H1 (cell line): ENCODE measurements around the gene ZFP69. TPM values are rescaled to one million over a fixed set of nuclear protein-coding genes. Genes with fewer than 3 reads are reported as not detected.

Source experiments
- CTCF ChIA-PET: fragments of 300-600 bp; sonication (Branson Sonifier 250); formaldehyde crosslinking; loops from one replicate; lab custom pipeline; 2021; ENCODE audit not compliant: partially characterized antibody; lab: Charles Lee
- POLR2A ChIA-PET: fragments of 300-600 bp; sonication (Branson Sonifier 250); formaldehyde crosslinking; loops from one replicate; lab custom pipeline; 2021; ENCODE audit warnings: inconsistent platforms; ENCODE audit not compliant: partially characterized antibody; lab: Charles Lee
- DNase-seq, 2 experiments: peaks; one replicate each; pipeline versions ENCODE4 v3.0.0 to v3.0.0-alpha.2; 2010 to 2022; ENCODE audit warnings: low spot score in 2 of 2, low read depth in 1 of 2, mixed read lengths in 1 of 2
- FAIRE-seq: peaks from 2 replicates; lab custom pipeline; 2011; peaks lifted over from hg19 to GRCh38; lab: Jason Lieb, UNC
- H2AFZ ChIP-seq: 2 replicates; pipeline ENCODE4 v1.8.1; 2012; ENCODE audit warnings: low read length, inconsistent platforms
- H2AK5ac ChIP-seq: 2 replicates; pipeline ENCODE4 v1.6.1; 2013; ENCODE audit warnings: low read depth, low read length
- H2BK120ac ChIP-seq: replicated peaks from 2 replicates; pipeline ENCODE3; 2013; ENCODE audit warnings: low read depth, low read length, inconsistent platforms
- H2BK12ac ChIP-seq: 2 replicates; pipeline ENCODE4 v1.6.1; 2013; ENCODE audit warnings: low read depth, low read length
- H2BK15ac ChIP-seq: 2 replicates; pipeline ENCODE4 v1.6.1; 2013; ENCODE audit warnings: low read length
- H2BK20ac ChIP-seq: 2 replicates; pipeline ENCODE4 v1.6.1; 2013; ENCODE audit warnings: low read length
- H2BK5ac ChIP-seq: 2 replicates; pipeline ENCODE4 v1.6.1; 2013; ENCODE audit warnings: low read depth, low read length
- H3K14ac ChIP-seq: 2 replicates; pipeline ENCODE4 v1.6.1; 2013; ENCODE audit warnings: inconsistent platforms; ENCODE audit not compliant: insufficient read length
- H3K18ac ChIP-seq: 2 replicates; pipeline ENCODE4 v1.6.1; 2013; ENCODE audit warnings: low read length; ENCODE audit errors: extremely low read depth
- H3K23ac ChIP-seq: 2 replicates; pipeline ENCODE4 v1.6.1; 2013; ENCODE audit warnings: inconsistent platforms; ENCODE audit not compliant: insufficient read length
- H3K23me2 ChIP-seq: 2 replicates; pipeline ENCODE4 v1.6.1; 2013; ENCODE audit warnings: low read depth, low read length
- H3K27ac ChIP-seq: 2 replicates; pipeline ENCODE4 v1.6.1; 2011; ENCODE audit warnings: low read depth, low read length, inconsistent platforms
- H3K27me3 ChIP-seq, 4 experiments: replicated peaks in 1 of 4; 1 replicate in 1 of 4; 2 replicates in 3 of 4; pipeline versions ENCODE4 v1.6.1 to v1.8.1; 2011 to 2013; ENCODE audit warnings: low read length in 3 of 4, mild to moderate bottlenecking in 3 of 4, inconsistent platforms in 2 of 4, mixed read lengths in 2 of 4, moderate library complexity in 1 of 4; ENCODE audit not compliant: control insufficient read depth in 3 of 4, insufficient read depth in 3 of 4; ENCODE audit errors: extremely low read depth in 1 of 4
- H3K36me3 ChIP-seq, 4 experiments: 2 replicates each; pipeline versions ENCODE4 v1.6.1 to v1.8.1; 2011 to 2013; ENCODE audit warnings: mild to moderate bottlenecking in 4 of 4, low read length in 3 of 4, moderate library complexity in 2 of 4, control low read depth in 1 of 4, inconsistent platforms in 1 of 4; ENCODE audit not compliant: insufficient read depth in 4 of 4, control insufficient read depth in 2 of 4
- H3K4ac ChIP-seq: replicated peaks from 2 replicates; pipeline ENCODE3; 2013; ENCODE audit warnings: low read length, low read depth, mixed read lengths, inconsistent platforms; ENCODE audit not compliant: insufficient read length
- H3K4me1 ChIP-seq, 4 experiments: replicated peaks in 1 of 4; 1 replicate in 1 of 4; 2 replicates in 3 of 4; pipeline versions ENCODE4 v1.6.1 to v1.8.1; 2011 to 2013; ENCODE audit warnings: low read length in 3 of 4, inconsistent platforms in 2 of 4, mixed read lengths in 1 of 4; ENCODE audit not compliant: insufficient read depth in 4 of 4, control insufficient read depth in 3 of 4
- H3K4me2 ChIP-seq, 2 experiments: 2 replicates each; pipeline versions ENCODE4 v1.6.1 to v1.8.1; 2011 to 2013; ENCODE audit warnings: low read depth in 2 of 2, low read length in 2 of 2, control low read depth in 1 of 2, inconsistent platforms in 1 of 2, mild to moderate bottlenecking in 1 of 2; ENCODE audit not compliant: insufficient read depth in 1 of 2
- H3K4me3 ChIP-seq, 4 experiments: fragments of 200-600, 300-600 bp in 1 of 4; sonication (generic), shearing (Covaris generic), sonication (Bioruptor Twin) in 1 of 4; 2 replicates each; pipeline versions ENCODE4 v1.5.1 to v1.8.1; 2011 to 2016; ENCODE audit warnings: low read length in 4 of 4, low read depth in 3 of 4, control low read depth in 2 of 4, inconsistent platforms in 2 of 4, mild to moderate bottlenecking in 2 of 4, mixed read lengths in 1 of 4, moderate library complexity in 1 of 4; ENCODE audit not compliant: insufficient read depth in 2 of 4; ENCODE audit errors: extremely low read depth in 1 of 4
- H3K56ac ChIP-seq: replicated peaks from 2 replicates; pipeline ENCODE3; 2013; ENCODE audit warnings: low read depth, mild to moderate bottlenecking, mixed read lengths, low read length, inconsistent platforms; ENCODE audit not compliant: insufficient read length
- H3K79me1 ChIP-seq: 2 replicates; pipeline ENCODE4 v1.6.1; 2013; ENCODE audit warnings: low read depth, low read length, control low read depth
- H3K79me2 ChIP-seq, 2 experiments: 2 replicates each; pipeline versions ENCODE4 v1.6.1 to v1.8.1; 2012 to 2013; ENCODE audit warnings: low read length in 2 of 2, mild to moderate bottlenecking in 2 of 2, inconsistent platforms in 1 of 2; ENCODE audit not compliant: insufficient read depth in 2 of 2, control insufficient read depth in 1 of 2
- H3K9ac ChIP-seq, 4 experiments: replicated peaks in 1 of 4; 1 replicate in 1 of 4; 2 replicates in 3 of 4; pipeline versions ENCODE4 v1.6.1 to v1.8.1; 2011 to 2013; ENCODE audit warnings: low read depth in 3 of 4, low read length in 3 of 4, control low read depth in 2 of 4, mild to moderate bottlenecking in 2 of 4, moderate library complexity in 2 of 4, inconsistent platforms in 1 of 4; ENCODE audit errors: extremely low read depth in 1 of 4
- H3K9me3 ChIP-seq, 2 experiments: 2 replicates each; pipeline versions ENCODE4 v1.6.1 to v1.8.1; 2012 to 2013; ENCODE audit warnings: mild to moderate bottlenecking in 2 of 2, moderate library complexity in 2 of 2, control low read depth in 1 of 2, inconsistent platforms in 1 of 2, low read depth in 1 of 2, low read length in 1 of 2, mixed read lengths in 1 of 2; ENCODE audit not compliant: insufficient read depth in 2 of 2
- H4K20me1 ChIP-seq, 2 experiments: replicated peaks in 1 of 2; 2 replicates each; pipeline versions ENCODE3 to v1.8.1; 2011 to 2013; ENCODE audit warnings: inconsistent platforms in 2 of 2, low read length in 2 of 2, mild to moderate bottlenecking in 1 of 2; ENCODE audit not compliant: insufficient read depth in 2 of 2, control insufficient read depth in 1 of 2
- H4K5ac ChIP-seq: 2 replicates; pipeline ENCODE4 v1.6.1; 2013; ENCODE audit warnings: low read length, low read depth, mixed read lengths, inconsistent platforms; ENCODE audit not compliant: insufficient read length
- H4K8ac ChIP-seq: 2 replicates; pipeline ENCODE4 v1.8.0; 2013; ENCODE audit warnings: mild to moderate bottlenecking, moderate library complexity, low read length, inconsistent platforms; ENCODE audit not compliant: insufficient read depth; ENCODE audit errors: extremely low read depth
- H4K91ac ChIP-seq: replicated peaks from 2 replicates; pipeline ENCODE3; 2013; ENCODE audit warnings: low read length, mixed read lengths, inconsistent platforms; ENCODE audit not compliant: insufficient read length
- TEAD4 ChIP-seq: IDR thresholded peaks from 2 replicates; pipeline ENCODE4 v1.6.1; 2012; ENCODE audit warnings: low read depth, low read length, inconsistent platforms, mixed read lengths
- WGBS, 2 experiments: shearing (Covaris generic) in 1 of 2; methylation state at CpG; one replicate each; pipeline versions ENCODE4 v1.1.6 to v1.1.7; 2013 to 2015; ENCODE audit warnings: low lambda C conversion rate in 2 of 2, mixed read lengths in 2 of 2, inconsistent platforms in 1 of 2, low coverage in 1 of 2, missing lambda C conversion rate in 1 of 2; ENCODE audit not compliant: insufficient replicate concordance in 2 of 2, insufficient coverage in 1 of 2, insufficient read length in 1 of 2; ENCODE audit errors: extremely low coverage in 1 of 2, missing lambda C conversion rate in 1 of 2; 5-methylcytosine and 5-hydroxymethylcytosine counted together
- polyA plus RNA-seq, 7 experiments: library from polyadenylated mRNA; depleted of rRNA in 3 of 7; stranded (reverse) in 5 of 7; unstranded in 2 of 7; fragments of >200 nt in 5 of 7; fragments of 200-250 nt in 2 of 7; gene quantifications; 1 replicate in 5 of 7; 2 replicates in 1 of 7; 4 replicates in 1 of 7; pipeline versions ENCODE4 v1.2.1 to v1.2.3, GENCODE V29; 2011 to 2013; ENCODE audit warnings: missing spikeins in 2 of 7, mixed read lengths in 2 of 7
- total RNA-seq: library from RNA; stranded (reverse); fragmentation: NEBNext Ultra II Directional; extraction: Animal tissue kit (Norgen Biotek cat#: 25700); gene quantifications from 2 replicates; pipeline ENCODE4 v1.2.1, GENCODE V29; 2021

The ZFP69 gene
- total and polyA plus RNA-seq, 2 of the 8 experiments (the other 6 are each of a cell fraction or from before 2014, with no cell fraction given) = 1.0 to 4.3 TPM

GRCh38 chr1:40439247-40439646, 37.8 kb upstream of the ZFP69 start:
- CTCF ChIA-PET = interaction anchor here (0.7 to 1.8 kb wide), 7 partner anchors 11 to 129 kb away, joined by 3 to 10 read pairs (median 3); partner anchors contain the start of gene ZFP69B
- H2BK12ac ChIP-seq = no peak overlapping the region
- no peak overlapping the region for H3K4ac ChIP-seq
- no peaks in the 10 kb centered on the region for H3K27me3 ChIP-seq
- H4K91ac ChIP-seq = no peak overlapping the region
- H4K20me1 ChIP-seq = no peaks in the 10 kb centered on the region
- WGBS, 2 experiments = 85% methylated on average over 5 of the region's 5 CpGs; no CpG with 5 or more reads in 1 of the 2 experiments
- no peak overlapping the region for H3K9ac ChIP-seq
- no peak overlapping the region for H2BK20ac ChIP-seq
- no peak overlapping the region for H2BK15ac ChIP-seq
- no peak overlapping the region for H2BK120ac ChIP-seq
- H3K4me2 ChIP-seq = no peak overlapping the region
- no peak overlapping the region for H2AFZ ChIP-seq
- H3K56ac ChIP-seq = no peak overlapping the region
- FAIRE-seq = no peak
- H3K79me2 ChIP-seq = no peaks in the 10 kb centered on the region
- no peaks in the 10 kb centered on the region for H3K23me2 ChIP-seq
- POLR2A ChIA-PET = interaction anchor here (2.1 kb wide), 1 partner anchor 11 kb away, joined by 7 read pairs; the partner anchor contains the start of gene ZFP69B
- H3K23ac ChIP-seq = no peak overlapping the region
- H3K36me3 ChIP-seq = no peaks in the 10 kb centered on the region
- no peak overlapping the region for H3K27ac ChIP-seq
- H3K4me3 ChIP-seq = no peak overlapping the region
- no peak overlapping the region for H4K8ac ChIP-seq
- no peak overlapping the region for H2AK5ac ChIP-seq
- no peak overlapping the region for H3K18ac ChIP-seq
- no peaks in the 10 kb centered on the region for H3K4me1 ChIP-seq
- H3K9me3 ChIP-seq = no peaks in the 10 kb centered on the region
- TF ChIP-seq TEAD4 = no peak
- no peak overlapping the region for H3K14ac ChIP-seq
- H2BK5ac ChIP-seq = no peak overlapping the region
- DNase-seq = no peak
- no peaks in the 10 kb centered on the region for H3K79me1 ChIP-seq
- no peak overlapping the region for H4K5ac ChIP-seq
